SK-N-MC (cell line): Measurements from ENCODE around the gene FHIT.

Experiments used
- EZH2 ChIP-seq: fragments of 200-600 bp; sonication (generic); IDR thresholded peaks from one replicate; pipeline ENCODE4 v1.6.1; 2017; ENCODE audit warnings: antibody characterized with exemption
- POLR2AphosphoS5 ChIP-seq: IDR thresholded peaks from 2 replicates; pipeline ENCODE4 v1.6.1; 2012; ENCODE audit warnings: mild to moderate bottlenecking, low read depth, low read length, borderline replicate concordance

DNA sequence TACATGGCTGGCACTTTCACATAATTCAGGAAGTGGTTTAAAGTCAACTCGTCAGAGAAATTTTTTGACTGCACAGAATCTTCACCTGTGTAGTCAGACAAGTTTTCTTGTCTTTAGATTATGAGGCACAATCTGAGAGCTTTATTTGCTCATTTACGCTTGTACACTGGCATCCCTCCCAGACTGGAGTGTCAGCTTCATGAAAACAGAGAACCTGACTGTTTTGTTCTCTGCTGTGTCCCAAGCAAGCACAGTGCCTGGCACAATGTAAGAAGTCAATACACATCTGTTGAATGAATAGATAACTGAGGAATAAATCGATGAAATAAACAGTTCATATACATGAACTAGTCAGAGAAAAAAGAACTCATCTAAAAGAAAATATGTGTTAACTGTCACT lies 1355.3 kb downstream of the FHIT start:
- TF ChIP-seq POLR2AphosphoS5: no peak
- no peak for TF ChIP-seq EZH2
